HG03103 (cell line): ENCODE measurements around the gene E2F3.
A peak's percentile ranks its signal among the peaks of the same experiment; 100 is the strongest.
"Not testable (repeated sequence)": the region's sequence is repeated elsewhere in the genome, so short reads cannot be mapped to it uniquely, and the experiment has no call there.

ENCODE experiments used
- ATAC-seq: cut with Tn5 transposase; IDR thresholded peaks from one replicate; pipeline ENCODE4 v1.9.1; 2021; ENCODE audit warnings: low read depth; ENCODE audit not compliant: unreplicated experiment

Gene E2F3

DNA sequence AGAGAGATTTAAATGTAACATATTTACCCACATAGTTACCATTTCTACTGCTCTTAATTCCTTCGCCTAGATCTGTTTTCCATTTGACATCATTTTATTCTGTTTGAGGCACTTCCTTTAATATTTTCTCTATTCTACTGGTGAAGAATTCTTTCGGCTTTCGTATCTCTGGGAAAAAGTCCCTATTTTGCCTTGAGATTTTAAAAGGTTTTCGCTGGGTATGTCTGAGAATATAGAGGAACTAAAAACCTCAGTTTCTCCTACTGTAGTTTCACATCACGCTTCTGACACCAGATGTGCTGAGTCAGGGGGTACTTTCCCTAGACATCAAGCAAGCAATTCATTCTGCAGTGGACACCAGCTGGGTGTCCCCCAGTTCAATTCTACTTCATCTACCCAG lies 61.7 kb downstream of the E2F3 start:
- ATAC-seq: peak; percentile 54

DNA sequence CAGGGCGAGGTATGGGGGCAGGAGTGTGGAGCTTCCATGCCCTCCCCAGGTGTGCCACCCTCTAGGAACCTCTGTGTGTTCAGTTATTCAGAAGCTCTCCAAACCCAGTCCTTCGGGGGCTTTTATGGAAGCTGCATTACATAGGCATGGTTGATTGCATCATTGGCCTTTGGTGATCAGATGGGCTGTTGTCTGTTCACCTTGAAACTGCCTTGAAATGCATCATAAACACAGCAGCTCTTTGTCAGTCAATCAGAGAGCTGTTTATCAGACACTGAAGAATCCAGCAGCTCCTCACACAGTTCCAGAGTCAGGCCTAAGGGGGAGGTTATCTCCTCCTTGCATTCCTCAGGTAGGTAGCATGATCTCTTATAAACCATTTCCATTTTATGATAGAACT lies 62.4 kb downstream of the E2F3 start:
- no peak for ATAC-seq

DNA sequence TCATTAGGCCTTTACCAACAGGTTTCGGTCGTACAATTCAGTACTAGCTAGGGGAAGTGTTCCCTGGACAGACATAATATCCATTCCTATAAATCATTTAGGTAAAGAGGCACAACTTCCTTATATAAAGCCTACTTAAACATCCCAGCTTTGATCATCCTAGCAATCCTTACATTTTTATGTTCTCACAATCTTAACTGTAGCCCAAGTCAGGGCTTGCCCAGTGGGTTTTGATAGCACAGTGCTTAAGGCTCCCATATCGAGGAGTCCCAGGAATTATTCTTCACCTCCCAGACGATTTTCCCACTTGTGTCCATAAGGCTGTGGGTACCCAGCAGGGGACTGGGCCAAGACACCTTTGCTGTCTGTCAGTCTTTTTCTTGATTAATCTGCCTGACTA lies 63.2 kb downstream of the E2F3 start:
- no peak for ATAC-seq

DNA sequence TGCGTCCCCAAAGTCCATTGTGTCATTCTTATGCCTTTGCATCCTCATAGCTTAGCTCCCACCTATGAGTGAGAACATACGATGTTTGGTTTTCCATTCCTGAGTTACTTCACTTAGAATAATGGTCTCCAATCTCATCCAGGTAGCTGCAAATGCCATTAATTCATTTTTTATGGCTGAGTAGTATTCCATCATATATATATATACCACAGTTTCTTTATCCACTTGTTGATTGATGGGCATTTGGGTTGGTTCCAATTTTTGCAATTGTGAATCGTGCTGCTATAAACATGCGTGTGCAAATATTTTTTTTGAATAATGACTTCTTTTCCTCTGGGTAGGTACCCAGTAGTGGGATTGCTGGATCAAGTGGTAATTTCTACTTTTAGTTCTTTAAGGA lies 63.9 kb downstream of the E2F3 start:
- ATAC-seq: not testable (repeated sequence)

DNA sequence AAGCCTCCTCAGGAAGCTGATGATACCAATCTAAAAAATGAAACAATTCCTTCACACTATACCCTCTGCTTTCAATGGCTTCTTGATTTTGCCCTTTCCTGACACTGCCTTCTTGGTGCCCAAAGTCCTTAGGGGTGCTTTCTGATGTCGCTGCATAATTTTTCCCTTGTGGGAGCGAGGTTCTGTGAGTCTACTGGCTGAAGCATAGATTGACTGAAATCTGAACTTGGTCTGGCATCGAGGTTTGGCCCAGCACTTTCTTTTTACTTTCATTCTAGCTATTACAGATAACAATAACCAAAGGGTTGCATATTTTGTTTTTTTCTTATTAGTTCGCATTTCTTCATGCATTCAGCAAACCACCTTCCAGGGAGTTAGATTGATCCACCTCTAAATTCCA lies 65.8 kb downstream of the E2F3 start:
- peak; percentile 40 for ATAC-seq

DNA sequence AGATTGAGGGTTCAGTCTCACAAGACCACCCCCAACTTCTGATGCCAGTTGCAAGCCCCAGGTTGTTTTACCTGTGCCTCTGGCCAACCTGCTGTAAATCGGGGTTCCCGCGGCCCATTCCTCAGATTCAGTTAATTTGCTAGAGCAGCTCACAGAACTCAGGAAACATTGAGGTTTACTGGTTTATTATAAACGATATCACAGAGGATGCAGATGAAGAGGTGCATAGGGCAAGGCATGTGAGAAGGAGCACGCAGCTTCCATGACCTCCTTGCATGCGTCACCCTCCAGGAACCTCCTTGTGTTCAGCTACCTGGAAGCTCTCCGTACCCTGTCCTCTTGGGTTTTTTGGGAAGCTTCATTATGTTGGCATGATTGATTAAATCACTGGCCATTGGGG lies 66.5 kb downstream of the E2F3 start:
- ATAC-seq: no peak

DNA sequence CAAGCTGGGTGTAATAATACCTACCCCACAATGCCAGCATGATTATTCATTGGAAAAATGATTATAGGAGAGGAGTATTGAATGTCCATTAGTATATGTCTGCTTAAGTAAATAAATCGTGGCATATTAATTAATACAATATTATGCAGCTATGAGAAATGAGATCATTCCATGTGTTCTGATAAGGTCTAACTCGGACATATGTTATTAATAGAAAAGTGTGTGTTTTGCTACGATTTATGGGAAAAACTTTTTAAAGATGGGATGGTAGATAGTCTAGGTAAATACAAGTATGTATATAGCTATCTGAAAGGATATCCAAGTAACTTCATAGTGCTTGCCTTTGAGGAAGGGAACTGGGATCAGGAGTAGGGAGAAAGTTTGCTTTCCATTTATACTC lies 71.1 kb downstream of the E2F3 start:
- ATAC-seq: no peak

DNA sequence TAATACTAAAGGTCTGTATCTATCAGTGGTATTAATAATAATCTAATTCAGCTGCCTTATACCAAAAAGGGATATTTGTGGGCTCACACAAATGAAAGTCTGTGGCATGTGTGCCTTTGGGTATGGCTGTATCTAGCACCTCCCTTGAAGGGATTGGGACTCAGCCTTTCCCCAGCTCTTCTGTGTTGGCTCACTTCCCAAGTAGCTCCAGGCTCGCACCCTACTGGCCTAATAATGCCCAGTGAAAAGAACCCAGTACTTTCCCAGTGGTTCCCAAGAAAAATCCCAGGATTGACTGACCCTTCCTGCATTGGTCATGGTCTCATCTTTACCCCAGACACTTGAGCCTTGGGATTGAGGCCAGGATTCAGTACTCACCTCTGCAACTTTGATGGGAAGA lies 71.8 kb downstream of the E2F3 start:
- ATAC-seq: no peak

DNA sequence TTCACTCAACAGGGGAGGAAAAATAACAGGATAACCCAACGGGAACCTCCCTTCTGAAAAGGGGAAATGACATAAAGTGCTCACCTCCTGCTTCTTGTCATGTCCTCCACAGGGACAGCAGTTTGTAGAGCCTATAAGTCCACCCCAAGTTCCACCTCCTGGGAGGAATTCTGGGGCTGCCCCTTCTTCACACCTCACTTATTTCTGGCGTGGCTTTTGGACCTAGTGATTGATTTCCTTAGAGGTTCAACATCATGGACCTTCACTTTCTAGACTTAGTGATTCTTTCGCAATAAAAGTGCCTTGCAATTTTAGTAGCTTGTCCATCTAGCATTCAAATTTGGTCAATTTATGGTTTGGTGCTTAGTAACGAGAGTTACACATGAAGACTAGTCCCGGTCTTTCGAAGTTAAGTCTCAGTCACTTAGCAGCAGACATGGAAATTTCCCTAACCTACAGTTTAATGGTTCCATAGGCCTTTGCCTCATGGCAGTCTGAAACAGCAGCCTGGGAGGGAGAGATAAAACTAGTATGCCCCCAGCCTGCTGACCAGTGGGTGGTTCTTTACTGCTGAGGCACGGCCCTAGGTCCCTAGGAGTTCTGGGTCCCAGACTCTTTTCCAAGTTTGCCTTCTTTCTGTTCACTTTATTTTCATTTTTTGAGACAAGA lies 73.3 kb downstream of the E2F3 start:
- no peak for ATAC-seq

DNA sequence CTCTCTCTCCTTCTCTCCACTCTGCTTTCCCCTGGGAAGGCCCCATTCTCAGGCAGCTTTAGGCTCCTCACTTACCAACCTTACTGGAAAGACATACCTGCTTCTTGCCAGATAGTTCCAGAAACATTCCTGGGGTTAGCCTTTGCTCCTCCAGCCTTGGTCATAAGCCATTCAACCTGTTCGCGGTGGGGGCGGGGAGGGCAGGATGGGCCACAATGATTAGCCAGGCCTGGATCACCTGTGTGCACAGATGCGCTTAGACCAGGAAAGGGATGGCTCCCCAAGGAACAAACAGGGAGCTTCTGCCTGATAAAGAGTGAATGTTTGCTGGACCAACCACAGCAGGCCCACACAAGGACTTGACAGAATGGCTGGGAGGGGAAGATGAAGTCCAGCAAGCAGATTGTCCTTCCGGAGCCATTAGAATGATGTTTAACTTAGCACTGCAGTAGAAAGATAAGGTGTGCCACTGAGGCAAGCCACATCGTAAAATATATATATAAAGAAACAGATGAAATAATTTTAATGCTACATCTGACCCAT lies 74.9 kb downstream of the E2F3 start:
- ATAC-seq: no peak

DNA sequence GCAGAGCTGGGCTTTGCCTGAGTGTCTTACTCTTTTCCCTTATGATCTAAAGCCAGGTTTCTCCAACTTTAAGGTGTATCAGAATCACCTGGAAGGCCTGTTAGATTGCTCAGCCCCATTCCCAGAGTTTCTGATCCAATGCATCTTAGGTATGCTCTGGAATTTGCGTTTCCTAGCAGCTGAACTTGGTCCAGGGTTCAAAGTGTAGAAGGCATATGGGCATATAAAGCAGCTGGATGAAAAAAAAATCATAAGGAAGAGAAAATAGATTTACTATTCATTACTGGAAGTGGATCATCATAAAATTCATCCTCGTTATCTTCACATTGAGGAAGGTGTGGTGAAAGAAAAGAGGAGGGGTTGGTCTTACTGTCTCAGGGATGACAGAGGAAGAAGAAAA lies 75.8 kb downstream of the E2F3 start:
- no peak for ATAC-seq

DNA sequence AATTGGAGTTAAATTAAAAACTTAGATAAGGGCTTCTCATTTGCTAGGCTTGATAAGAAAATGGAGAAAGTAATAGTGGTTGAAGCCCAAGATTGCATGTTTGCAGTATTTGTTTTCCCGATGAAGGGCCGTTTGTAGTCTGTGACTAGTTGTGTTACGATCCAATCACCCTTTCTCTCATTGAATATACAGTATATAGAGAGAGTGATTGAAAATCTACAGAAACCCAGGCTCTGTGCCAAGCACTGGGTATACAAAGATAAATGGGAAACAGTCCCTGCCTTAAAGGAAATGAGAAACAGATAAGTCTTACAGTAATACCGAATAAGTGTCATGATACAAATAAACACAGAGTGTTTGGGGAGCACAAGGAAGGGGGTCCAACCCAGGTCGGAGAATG lies 77.4 kb downstream of the E2F3 start:
- ATAC-seq: no peak

DNA sequence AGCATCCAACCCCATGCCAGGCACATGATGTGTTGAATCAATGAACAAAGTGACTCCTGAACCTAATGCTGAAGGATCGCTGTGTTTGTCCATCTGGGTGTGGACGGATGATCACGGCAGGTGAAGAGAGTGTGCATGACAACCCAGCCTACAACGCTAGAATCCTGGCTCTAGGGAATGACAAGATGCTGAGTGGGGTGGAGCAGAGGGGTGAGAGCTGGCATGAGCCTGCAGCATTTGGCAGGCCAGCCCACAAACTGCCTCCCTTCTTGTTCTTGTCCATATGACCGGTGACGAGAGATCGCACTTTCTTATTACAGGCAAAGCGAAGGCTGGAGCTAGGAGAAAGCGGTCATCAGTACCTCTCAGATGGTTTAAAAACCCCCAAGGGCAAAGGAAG lies 77.8 kb downstream of the E2F3 start:
- ATAC-seq: no peak

DNA sequence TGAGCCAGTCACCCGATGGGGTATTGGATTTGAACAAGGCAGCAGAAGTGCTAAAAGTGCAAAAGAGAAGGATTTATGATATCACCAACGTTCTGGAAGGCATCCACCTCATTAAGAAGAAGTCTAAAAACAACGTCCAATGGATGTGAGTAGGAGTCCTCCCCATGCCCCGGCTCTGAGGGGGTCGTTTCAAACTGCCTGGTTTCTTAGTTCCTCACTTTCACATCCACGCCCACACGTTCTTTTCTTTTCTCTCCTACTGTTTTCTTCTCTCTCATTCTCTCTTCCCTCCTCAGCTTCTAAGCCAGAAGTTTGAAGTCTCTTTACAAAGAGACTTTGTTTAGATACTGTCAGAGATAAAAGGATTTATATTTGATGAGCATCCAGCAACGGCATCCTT lies 79.6 kb downstream of the E2F3 start:
- ATAC-seq: no peak

DNA sequence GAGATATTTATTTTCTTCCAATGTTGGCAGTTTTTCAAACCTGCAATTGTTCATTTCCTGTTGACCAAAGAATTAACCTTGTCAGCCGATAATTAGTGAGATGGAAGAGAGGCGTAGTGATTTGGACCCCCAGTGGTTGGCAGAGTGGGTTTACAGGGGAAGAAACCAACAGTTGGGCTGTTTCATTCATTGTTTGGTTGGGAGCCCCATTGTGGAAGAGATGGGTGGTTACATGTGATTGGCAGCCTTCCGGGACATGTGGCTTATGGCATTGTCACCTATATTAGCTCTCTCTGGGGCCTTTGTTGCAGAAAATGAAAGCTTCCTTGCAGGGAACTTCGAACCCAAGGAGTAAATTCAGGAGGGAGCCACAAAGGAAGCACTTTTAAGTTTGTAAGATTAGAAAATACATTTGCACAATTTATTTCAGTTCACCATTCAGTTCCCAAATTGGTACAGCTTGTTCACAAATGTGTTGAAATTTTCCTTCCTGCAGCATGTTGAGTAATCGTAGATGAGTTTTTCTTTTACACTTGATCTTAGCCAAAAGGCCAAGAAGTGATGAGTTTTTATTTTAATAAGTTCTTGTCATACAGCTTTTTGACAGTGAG lies 82.3 kb downstream of the E2F3 start:
- no peak for ATAC-seq

DNA sequence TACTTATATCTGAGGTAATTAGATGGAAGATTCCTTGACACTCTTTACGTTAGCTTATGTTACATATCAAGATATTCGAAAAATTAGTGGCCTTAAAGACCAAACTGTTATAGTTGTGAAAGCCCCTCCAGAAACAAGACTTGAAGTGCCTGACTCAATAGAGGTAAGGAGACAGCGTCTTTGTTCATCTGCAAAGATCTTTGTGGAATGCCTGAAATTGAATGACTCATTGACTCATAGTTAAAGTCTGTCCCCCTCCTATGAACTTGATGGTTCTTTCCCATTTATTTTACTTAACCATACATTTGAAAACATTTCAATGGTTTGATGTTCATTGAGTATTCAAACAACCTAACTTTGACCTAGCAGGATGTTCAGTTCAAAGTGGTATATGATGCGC lies 85.0 kb downstream of the E2F3 start:
- no peak for ATAC-seq

DNA sequence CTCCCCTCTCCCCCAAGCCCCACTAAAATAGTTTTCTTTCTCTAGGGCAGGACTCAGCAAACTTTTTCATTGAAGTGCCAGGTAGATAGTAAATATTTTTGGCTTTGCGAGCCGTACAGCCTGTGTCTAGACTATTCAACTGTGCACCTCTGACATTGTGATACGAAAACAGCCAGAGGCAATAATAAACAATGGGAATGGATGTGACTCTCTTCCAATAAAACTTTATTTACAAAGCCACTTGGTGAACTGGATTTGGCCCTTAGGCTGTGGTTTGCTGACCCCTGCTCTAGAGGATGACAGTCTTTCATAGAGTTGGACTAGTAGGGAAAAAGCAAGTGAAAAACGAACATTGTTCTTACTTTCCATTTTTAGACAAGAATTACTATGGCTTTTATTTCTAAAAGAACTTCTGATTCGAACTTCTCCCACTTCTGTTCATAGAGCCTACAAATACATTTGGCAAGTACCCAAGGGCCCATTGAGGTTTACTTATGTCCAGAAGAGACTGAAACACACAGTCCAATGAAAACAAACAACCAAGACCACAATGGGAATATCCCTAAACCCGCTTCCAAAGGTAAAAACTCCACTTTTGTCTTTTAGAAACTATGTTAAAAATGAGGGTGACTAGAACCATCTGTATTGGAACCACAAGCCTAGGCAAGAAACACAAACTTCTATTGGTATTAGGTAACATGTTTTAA lies 86.1 kb downstream of the E2F3 start:
- ATAC-seq: no peak

DNA sequence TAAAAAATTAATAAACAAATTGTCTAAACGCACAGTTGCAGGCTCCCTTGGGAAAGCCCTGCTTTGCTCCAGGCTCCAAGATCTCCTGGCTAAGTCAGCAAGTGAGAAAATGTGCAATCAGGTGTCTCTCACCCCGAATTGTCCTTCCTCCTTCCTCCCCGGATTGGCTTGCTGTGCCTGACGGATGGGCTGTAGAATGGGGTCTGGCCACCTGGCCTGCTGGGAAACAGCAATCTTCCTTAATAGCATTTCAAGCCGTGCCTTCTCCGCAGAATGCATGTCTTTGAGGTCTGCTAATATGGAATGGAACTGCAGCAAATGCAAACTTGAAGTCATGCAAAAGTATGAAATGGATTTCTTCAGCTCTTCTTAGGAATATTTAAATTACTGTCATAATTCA lies 88.9 kb downstream of the E2F3 start:
- ATAC-seq: no peak

DNA sequence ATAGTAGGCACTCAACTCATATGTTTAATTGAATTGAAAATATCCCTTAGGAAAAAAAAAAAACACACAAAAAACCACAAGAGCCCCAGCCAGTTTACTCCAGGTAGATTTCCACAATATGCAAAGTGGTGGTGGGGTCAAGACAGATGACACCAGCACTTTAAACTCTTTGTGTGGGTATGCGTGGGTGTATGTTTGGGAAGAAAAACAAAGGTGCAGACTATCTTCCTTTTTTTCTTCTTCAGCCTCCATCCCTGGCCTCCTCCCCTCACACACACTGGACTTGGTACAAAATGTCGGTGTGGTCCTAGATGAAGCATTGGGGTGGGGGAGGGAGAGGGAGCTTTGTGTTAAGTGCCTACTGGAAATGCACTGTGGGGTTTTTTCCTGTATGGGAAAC lies 90.4 kb downstream of the E2F3 start:
- ATAC-seq: no peak

DNA sequence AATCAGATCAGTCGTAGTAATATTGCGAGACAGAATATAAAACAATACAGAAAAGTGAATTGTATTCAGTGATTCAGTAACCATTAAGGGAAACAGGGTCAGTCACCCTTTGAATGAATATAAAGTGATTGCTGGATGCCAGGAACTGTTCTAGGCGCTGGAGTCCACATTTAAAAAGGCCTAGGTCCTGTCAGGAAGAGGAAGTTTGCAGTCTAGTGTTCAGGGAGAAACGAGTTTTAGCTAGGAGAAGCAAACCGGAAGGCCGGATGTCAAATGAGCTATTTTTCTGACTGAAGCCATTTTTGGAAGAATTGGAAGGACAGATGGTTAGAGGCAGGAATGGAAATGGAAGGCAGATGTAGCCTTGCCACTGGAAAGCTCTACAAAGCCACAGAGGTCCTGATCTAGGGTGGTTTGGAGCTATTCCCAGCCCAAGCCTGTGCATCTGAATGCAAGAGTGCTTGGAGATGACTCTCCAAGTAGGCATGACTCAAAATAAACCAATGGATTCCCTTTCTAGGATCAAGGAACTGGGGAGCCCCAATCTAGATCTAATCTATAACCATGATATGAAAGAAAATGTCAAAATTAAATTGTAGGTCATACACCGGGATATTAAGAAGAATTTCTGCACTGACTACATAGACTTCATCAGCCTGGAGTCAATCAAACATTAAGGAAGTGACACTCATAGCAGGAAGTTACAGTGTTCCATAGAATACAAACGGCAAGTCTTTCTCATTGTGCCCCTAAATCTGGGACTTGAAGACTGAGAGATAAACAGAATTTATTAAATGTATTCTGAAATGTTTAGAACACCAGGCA lies 95.7 kb downstream of the E2F3 start:
- no peak for ATAC-seq

DNA sequence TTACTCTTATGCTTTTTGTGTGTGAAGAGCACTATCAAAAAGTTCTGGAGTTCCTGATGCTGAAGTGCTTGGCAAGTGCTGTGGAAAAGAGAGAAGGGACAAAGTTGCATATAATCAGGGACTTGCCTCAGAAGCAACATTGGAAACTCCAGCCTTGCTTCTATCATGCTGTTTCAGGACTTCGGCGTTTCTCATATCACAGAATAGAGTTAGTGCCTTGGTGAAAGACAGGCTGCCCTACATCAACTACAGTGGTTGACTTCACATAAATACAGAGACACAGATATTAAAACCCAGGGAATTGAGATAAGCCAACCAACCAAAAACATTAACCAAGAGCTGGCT lies 96.3 kb downstream of the E2F3 start:
- no peak for ATAC-seq
